Renal cortical epithelial cell (primary cell): Measurements from ENCODE around the gene TBC1D5. TPM values are rescaled to one million over a fixed set of nuclear protein-coding genes. Genes with fewer than 3 reads are reported as not detected.
A peak's percentile ranks its signal among the peaks of the same experiment; 100 is the strongest.
"Not testable (repeated sequence)": the region's sequence is repeated elsewhere in the genome, so short reads cannot be mapped to it uniquely, and the experiment has no call there.

ENCODE experiments used
- DNase-seq: peaks from one replicate; pipeline ENCODE4 v3.0.0-alpha.2; 2011; ENCODE audit warnings: low read depth
- total RNA-seq: library from RNA; depleted of rRNA; stranded (reverse); fragments of >200 nt; gene quantifications from 2 replicates; pipeline ENCODE4 v1.2.3, GENCODE V29; 2014

TBC1D5 gene, protein sequence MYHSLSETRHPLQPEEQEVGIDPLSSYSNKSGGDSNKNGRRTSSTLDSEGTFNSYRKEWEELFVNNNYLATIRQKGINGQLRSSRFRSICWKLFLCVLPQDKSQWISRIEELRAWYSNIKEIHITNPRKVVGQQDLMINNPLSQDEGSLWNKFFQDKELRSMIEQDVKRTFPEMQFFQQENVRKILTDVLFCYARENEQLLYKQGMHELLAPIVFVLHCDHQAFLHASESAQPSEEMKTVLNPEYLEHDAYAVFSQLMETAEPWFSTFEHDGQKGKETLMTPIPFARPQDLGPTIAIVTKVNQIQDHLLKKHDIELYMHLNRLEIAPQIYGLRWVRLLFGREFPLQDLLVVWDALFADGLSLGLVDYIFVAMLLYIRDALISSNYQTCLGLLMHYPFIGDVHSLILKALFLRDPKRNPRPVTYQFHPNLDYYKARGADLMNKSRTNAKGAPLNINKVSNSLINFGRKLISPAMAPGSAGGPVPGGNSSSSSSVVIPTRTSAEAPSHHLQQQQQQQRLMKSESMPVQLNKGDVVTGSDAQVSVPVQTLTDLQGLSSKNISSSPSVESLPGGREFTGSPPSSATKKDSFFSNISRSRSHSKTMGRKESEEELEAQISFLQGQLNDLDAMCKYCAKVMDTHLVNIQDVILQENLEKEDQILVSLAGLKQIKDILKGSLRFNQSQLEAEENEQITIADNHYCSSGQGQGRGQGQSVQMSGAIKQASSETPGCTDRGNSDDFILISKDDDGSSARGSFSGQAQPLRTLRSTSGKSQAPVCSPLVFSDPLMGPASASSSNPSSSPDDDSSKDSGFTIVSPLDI
- total RNA-seq = 74.1 and 92.1 TPM in 2 replicates

- peak; percentile 93 for DNase-seq
Observed at GRCh38 chr3:17742102-17742879, at the start of gene TBC1D5. TSS of gene TBC1D5 (minus strand) at chr3:17742631. CDS start at chr3:17508570, 234,061 bp downstream.

DNA sequence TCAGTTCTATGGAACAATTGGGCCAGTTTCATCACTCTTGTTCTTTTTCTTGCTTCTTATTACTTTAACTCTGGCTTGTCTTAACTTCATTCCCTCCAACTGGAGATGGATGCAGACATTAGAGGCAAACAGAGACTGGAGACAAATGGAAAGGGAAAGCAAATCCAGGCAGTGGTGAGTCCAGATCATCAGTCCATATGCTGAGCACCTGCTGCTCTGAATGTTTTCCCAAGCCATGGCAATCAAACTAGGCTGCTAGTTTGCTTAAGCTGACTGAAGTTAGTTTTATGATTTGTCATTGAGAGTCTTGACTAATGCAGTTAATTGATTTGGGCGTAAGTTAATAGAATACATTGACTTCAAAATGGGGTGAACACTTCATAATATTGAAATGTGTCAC, 41.0 kb upstream of the TBC1D5 start:
- DNase-seq = no peak

GRCh38 chr3:17782751-17783150, 40.3 kb upstream of the TBC1D5 start:
- DNase-seq = no peak

- DNase-seq = not testable (repeated sequence)
Observed at GRCh38 chr3:17780369-17780768, 37.9 kb upstream of the TBC1D5 start.

DNA sequence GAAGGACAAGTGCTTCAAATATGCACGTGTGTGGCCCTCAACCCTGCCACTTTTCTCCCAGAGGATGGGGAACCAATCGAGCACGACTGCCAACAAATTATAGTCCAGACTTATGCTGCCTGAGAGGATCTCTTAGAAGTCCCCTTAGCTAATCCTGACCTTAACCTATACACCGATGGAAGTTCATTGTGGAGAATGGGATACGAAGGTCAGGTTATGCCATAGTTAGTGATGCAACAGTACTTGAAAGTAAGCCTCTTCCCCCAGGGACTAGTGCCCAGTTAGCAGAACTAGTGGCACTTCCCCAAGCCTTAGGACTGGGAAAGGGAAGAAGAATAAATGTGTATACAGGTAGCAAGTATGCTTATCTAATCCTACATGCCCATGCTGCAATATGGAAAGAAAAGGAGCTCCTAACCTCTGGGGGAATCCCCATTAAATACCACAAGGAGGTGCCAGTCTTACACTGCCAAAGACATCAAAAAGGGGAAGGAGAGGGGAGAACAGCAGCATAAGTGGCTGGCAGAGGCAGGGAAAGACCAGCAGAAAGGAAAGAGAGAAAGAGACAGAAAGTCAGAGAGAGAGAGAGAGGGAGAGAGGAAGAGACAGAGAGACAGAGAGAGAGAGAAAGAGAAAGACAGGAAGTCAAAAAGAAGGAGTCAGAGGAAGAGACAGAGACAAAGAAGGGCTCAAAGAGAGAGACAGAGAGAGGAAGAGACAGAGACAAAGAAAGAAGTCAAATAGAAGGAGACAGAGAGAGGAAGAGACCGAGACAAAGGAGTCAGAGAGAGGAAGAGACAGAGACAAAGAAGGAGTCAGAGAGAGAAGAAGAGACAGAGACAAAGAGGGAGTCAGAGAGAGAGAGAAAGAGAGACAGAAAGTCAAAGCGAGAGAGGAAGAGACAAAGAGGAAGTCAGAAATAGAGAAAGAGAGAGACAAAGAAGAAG, 37.1 kb upstream of the TBC1D5 start:
- DNase-seq = not testable (repeated sequence)

- DNase-seq = not testable (repeated sequence)
Observed at GRCh38 chr3:17777326-17777725, 34.9 kb upstream of the TBC1D5 start.

- no peak for DNase-seq
Observed at GRCh38 chr3:17775073-17775472, 32.6 kb upstream of the TBC1D5 start.

GRCh38 chr3:17774180-17774910, 31.9 kb upstream of the TBC1D5 start:
- not testable (repeated sequence) for DNase-seq

- no peak for DNase-seq
Observed at GRCh38 chr3:17772556-17772955, 30.1 kb upstream of the TBC1D5 start.

DNA sequence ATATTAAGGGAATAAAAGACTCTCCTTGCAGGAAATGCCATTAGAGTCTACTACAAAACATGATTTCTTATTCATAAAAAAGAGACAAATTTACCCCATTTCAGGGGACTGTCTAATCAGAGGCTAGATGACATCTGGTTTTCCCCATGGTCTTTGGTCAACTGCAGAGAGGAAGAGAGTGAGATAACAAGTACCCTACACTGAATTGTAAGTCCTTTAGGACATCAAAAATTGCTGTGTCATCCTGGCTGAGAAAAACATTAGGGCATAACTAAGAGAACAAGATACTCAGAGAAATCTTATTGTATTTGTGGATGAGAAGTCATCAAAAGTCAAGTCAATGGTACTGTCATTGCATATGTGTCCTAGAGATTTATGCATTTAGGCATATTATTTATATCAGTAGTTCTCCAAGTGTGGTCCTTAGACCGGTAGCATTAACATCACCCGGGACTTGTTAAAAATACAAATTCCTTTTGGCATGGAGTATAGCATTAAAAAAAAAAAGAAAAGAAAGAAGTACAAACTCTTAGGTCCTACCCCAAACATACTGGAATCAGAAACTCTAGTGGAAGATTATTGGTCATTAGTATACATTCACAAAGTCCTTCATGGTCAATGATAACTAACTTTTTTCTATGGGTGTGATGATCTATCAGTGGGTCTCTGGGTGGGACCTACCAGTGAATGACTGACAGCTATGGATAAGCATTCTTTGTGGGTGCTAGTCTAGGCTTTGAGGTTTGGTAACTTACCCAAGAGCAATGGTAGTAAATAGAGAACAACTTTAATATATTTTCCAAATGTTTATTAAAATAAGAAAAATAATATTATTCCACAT, 29.0 kb upstream of the TBC1D5 start:
- DNase-seq = no peak

DNA sequence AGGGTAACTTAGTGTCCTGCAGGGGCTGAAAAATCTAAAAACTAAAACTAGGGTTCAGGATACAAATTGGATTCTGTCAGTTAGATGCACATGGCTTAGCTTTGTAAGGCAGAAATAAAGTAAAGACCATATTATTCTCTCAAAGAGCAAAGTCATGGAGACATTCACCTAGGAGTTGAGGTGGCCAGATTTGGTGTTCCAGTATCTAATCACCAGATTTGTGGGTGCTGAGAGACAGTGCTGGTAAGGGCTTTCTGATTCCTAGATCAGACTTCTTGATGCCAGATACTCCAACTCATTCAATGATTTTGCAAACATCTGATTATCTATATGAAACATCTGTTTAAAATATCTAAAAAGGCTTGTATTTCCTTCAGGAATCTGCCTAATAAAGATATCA, 28.3 kb upstream of the TBC1D5 start:
- no peak for DNase-seq

GRCh38 chr3:17765819-17766472, 23.5 kb upstream of the TBC1D5 start:
- DNase-seq = no peak

- no peak for DNase-seq
Observed at GRCh38 chr3:17761563-17761962, 19.1 kb upstream of the TBC1D5 start.

DNA sequence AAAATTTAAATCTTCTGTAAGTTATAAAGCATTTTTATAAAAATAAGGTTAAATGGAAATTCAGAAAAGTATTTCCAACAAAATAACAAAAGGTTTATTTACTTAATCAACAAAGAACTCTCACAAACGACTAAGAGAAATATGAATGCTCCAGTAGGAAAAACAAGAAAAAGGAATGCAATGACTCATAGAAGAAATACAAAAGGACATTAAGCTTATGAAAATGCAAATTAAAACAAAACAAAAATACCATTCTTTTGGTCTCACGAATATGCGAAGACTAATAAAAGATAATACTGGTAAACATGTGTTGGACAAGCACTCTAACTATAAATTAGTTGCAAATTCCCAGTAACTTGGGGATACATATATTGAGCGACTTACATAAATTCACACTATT, 17.5 kb upstream of the TBC1D5 start:
- peak; percentile 57 for DNase-seq

- DNase-seq = no peak
Observed at GRCh38 chr3:17755836-17756235, 13.4 kb upstream of the TBC1D5 start.

DNA sequence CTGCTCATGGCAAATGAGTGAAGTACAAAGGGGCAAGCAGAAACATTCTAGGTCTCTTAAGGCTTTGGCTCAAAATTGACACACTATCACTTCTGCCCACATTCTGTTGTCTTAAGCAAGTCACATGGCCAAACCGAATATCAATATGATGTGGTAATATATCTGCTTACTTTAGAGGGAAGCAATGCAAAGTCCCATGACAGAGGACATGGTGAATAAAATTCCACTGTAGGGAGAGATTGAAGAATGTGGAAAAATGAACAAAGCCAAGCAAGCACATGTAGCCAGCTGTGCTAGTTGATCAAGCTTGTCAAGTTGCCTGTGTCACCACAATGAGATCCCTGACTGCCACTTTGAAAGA, 11.2 kb upstream of the TBC1D5 start:
- no peak for DNase-seq

- no peak for DNase-seq
Observed at GRCh38 chr3:17752876-17753631, 10.6 kb upstream of the TBC1D5 start.

- DNase-seq = no peak
Observed at GRCh38 chr3:17752436-17752835, 10.0 kb upstream of the TBC1D5 start.
